DND-41 (cell line): ENCODE results near the gene THRB.

Experiments
- EZH2 ChIP-seq: IDR thresholded peaks from 3 replicates; pipeline ENCODE4 v1.6.1; 2012; ENCODE audit warnings: borderline replicate concordance, low read depth, mild to moderate bottlenecking, moderate library complexity, low read length, inconsistent platforms; ENCODE audit not compliant: severe bottlenecking
- TF ChIP-seq, protein P1 (sequence below): IDR thresholded peaks from 2 replicates; pipeline ENCODE4 v1.5.1; 2012; ENCODE audit warnings: borderline replicate concordance, low read length, moderate library complexity, mild to moderate bottlenecking; ENCODE audit not compliant: poor library complexity, severe bottlenecking; ENCODE audit errors: extremely low read depth

DNA sequence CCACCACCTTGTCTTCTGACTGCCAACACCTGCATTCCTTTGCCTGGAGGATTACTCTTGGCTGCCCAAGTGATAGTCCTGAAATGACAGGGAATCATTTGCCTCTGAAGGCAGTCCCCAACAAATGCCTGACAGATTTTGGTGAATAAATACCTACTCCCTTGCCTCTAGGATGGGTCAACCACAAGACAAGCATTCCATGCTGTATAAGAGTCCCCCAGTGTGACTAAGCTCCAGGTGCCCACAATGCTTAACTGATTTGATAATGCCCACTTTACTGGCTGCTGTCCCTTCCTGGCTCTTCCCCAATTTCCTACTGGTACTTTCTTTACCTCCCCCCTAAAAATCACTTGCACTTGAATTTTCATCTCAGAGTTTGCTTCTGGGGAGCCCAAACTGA, 14.8 kb downstream of the THRB start:
- TF ChIP-seq, protein P1, sequence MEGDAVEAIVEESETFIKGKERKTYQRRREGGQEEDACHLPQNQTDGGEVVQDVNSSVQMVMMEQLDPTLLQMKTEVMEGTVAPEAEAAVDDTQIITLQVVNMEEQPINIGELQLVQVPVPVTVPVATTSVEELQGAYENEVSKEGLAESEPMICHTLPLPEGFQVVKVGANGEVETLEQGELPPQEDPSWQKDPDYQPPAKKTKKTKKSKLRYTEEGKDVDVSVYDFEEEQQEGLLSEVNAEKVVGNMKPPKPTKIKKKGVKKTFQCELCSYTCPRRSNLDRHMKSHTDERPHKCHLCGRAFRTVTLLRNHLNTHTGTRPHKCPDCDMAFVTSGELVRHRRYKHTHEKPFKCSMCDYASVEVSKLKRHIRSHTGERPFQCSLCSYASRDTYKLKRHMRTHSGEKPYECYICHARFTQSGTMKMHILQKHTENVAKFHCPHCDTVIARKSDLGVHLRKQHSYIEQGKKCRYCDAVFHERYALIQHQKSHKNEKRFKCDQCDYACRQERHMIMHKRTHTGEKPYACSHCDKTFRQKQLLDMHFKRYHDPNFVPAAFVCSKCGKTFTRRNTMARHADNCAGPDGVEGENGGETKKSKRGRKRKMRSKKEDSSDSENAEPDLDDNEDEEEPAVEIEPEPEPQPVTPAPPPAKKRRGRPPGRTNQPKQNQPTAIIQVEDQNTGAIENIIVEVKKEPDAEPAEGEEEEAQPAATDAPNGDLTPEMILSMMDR = no peak
- no peak for TF ChIP-seq EZH2
